Activated CD4-positive, alpha-beta memory T cell treated with anti-CD3 and anti-CD28 coated beads for 36 hours (primary cell): ENCODE measurements around the gene CDR2. TPM values are rescaled to one million over a fixed set of nuclear protein-coding genes. Genes with fewer than 3 reads are reported as not detected.
A peak's percentile ranks its signal among the peaks of the same experiment; 100 is the strongest.

ENCODE experiments used
- CTCF ChIA-PET: fragments of 350-600 bp; sonication (Branson Sonifier 250); formaldehyde crosslinking; loops from one replicate; lab custom pipeline; 2021; ENCODE audit warnings: antibody characterized with exemption, inconsistent platforms; lab: Charles Lee
- POLR2A ChIA-PET: fragments of 350-600 bp; sonication (Branson Sonifier 250); formaldehyde crosslinking; loops from one replicate; lab custom pipeline; 2021; ENCODE audit warnings: antibody characterized with exemption; lab: Charles Lee
- DNase-seq: peaks from one replicate; pipeline ENCODE4 v3.0.0-alpha.2; 2020
- H3K27ac Mint-ChIP-seq: one replicate; pipeline ENCODE4 v1.8.0; 2021; ENCODE audit warnings: mixed read lengths
- H3K27me3 Mint-ChIP-seq: one replicate; pipeline ENCODE4 v1.8.0; 2021; ENCODE audit warnings: mixed read lengths
- H3K36me3 Mint-ChIP-seq: one replicate; pipeline ENCODE4 v1.8.0; 2021; ENCODE audit warnings: mixed read lengths
- H3K4me1 Mint-ChIP-seq: one replicate; pipeline ENCODE4 v1.8.0; 2021; ENCODE audit warnings: low read depth, mixed read lengths
- H3K4me3 Mint-ChIP-seq: one replicate; pipeline ENCODE4 v1.8.0; 2021; ENCODE audit warnings: mild to moderate bottlenecking, mixed read lengths
- H3K9me3 Mint-ChIP-seq: one replicate; pipeline ENCODE4 v1.8.0; 2021; ENCODE audit warnings: mixed read lengths
- intact Hi-C: fragments of 100-400 bp; cut with micrococcal nuclease; formaldehyde crosslinking; loops from one replicate; pipeline ENCODE4 v1.15.1; 2023
- total RNA-seq, 2 experiments: library from RNA; stranded (reverse); gene quantifications; one replicate each; pipeline ENCODE4 v1.2.3, GENCODE V29; 2021

Gene CDR2
- total RNA-seq, 2 experiments from 2014 or later = 44.0 to 44.4 TPM

GRCh38 chr16:22299036-22299435 is 75.4 kb downstream of the CDR2 start:
- peaks cover 1% of the 10 kb centered on the region for H3K27me3 Mint-ChIP-seq
- POLR2A ChIA-PET = interaction anchor here (0.9 to 5.9 kb wide), 7 partner anchors 15 to 346 kb away, joined by 3 to 29 read pairs (median 5); partner anchors contain the start of genes EEF2K and UQCRC2
- CTCF ChIA-PET = interaction anchor here (1.4 to 3.8 kb wide), 6 partner anchors 13 to 221 kb away, joined by 3 to 41 read pairs (median 13); partner anchors contain the start of gene EEF2K
- H3K27ac Mint-ChIP-seq = peak overlapping the region; percentile 97
- H3K36me3 Mint-ChIP-seq = peaks cover 38% of the 10 kb centered on the region
- no peak overlapping the region for H3K4me3 Mint-ChIP-seq
- peaks cover 44% of the 10 kb centered on the region for H3K4me1 Mint-ChIP-seq
- DNase-seq = no peak
- no peaks in the 10 kb centered on the region for H3K9me3 Mint-ChIP-seq
- intact Hi-C loops = loop anchor here (2.0 kb wide), 1 partner anchor 58 kb away; no protein-coding TSS in a partner anchor

DNA sequence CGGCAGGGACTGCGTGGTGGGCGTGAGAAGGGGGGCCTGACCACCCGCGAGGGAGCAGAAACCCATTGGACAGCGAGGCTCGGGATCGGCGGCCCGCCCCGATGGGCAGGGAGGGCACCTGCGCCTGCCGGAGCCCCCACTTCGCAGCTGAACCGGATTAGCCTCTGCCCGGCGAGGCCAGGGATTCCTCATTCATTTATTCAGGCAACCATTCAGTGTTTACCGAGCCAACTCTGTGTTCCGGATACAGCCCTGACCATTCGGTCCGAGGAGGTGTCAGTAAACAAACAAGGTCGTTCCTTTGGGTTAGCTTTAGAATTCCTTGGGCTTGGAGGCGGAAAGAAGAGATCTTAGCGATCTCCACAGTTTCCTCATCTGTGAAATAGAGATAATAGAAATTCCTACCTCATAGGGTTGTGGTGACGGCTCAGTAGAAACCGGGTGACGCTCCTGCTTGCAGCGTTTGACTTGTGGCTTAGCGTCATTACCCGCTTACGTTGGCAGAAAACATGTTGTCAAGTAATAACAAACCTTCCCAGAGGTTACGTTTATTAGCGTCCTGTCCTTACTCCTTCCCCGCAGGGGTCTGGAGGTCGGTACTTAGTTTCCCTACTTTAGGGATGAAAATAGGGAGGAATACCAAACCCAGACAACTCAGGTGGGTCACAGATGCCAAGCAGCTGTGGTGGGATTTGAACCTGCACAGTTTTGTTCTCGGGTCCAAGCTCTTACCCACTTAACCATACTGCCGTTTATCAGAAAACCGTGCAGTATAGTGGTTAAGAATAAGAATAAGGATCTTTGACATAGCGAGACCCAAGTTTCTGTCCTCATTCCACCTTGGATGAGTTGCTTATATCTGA is 76.3 kb downstream of the CDR2 start:
- CTCF ChIA-PET = interaction anchor here (0.9 to 3.8 kb wide), 8 partner anchors 14 to 220 kb away, joined by 3 to 41 read pairs (median 7); partner anchors contain the start of gene EEF2K
- peak; percentile 82 for DNase-seq
- Mint-ChIP-seq H3K4me3 (peak overlapping the region; percentile 94), H3K9me3 (no peaks in the 10 kb centered on the region), H3K36me3 (peaks cover 35% of the 10 kb centered on the region), H3K27ac (peak overlapping the region; percentile 97), H3K4me1 (peaks cover 44% of the 10 kb centered on the region), H3K27me3 (peaks cover 1% of the 10 kb centered on the region)
- POLR2A ChIA-PET = interaction anchor here (0.9 to 5.9 kb wide), 7 partner anchors 16 to 345 kb away, joined by 3 to 29 read pairs (median 5); partner anchors contain the start of genes EEF2K and UQCRC2
- intact Hi-C loops = loop anchor here (1.0 to 2.0 kb wide), 7 partner anchors 57 to 291 kb away; partner anchors contain the start of genes CDR2 and EEF2K

DNA sequence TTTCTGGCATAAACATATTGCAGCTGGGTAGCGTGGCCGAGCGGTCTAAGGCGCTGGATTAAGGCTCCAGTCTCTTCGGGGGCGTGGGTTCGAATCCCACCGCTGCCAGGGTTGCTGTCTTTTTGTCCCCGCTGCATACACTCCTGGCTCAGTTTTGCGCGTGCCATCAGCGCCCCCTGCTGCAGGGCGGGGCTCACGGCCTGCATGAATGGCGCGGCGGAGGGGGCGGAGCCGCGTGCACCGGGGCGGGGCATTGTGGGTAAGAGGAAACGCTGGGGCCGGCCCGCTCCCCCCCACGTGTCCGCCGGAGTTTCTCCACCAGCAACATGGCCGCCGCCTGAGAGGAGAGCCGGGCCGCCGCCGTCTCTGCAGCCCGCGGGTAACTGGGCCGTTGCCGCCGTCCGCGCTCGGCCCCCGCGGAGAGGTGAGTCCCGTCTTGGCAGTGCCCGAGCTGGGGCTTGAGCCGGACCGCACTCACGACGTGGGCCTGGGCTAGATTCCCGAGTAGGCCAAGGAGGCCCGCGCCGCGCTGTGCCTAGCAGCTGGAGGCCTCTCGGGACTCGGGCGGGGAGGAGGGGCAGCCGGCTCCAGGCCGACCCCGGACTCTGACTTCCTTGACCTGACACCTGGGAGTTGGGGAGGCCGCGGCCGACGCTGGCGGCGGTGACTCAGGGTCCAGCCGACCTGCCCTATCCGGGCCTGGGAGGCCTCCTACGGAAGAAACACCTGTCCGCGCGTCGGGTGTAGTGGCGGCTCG is 77.1 kb downstream of the CDR2 start, which contains the start of gene POLR3E:
TSS of gene POLR3E (plus strand) at position 296 of the 757 bp plus-strand sequence. CDS start 5,560 bp downstream, outside the sequence.
- ChIA-PET CTCF (interaction anchor here (0.5 to 3.8 kb wide), 21 partner anchors 20 to 299 kb away, joined by 3 to 41 read pairs (median 4); partner anchors contain the start of gene EEF2K), POLR2A (interaction anchor here (1.3 to 5.9 kb wide), 4 partner anchors 90 to 344 kb away, joined by 5 to 29 read pairs (median 17); partner anchors contain the start of genes EEF2K and UQCRC2)
- DNase-seq = peak; percentile 100
- Mint-ChIP-seq H3K9me3 (no peaks in the 10 kb centered on the region), H3K4me3 (peak within 1 kb of the TSS; percentile 94), H3K27me3 (peaks cover 1% of the 10 kb centered on the region), H3K36me3 (peaks cover 30% of the 10 kb centered on the region), H3K27ac (peak within 1 kb of the TSS; percentile 97), H3K4me1 (peaks cover 40% of the 10 kb centered on the region)
- intact Hi-C loops = loop anchor here (1.0 to 2.0 kb wide), 5 partner anchors 56 to 290 kb away; partner anchors contain the start of gene EEF2K

DNA sequence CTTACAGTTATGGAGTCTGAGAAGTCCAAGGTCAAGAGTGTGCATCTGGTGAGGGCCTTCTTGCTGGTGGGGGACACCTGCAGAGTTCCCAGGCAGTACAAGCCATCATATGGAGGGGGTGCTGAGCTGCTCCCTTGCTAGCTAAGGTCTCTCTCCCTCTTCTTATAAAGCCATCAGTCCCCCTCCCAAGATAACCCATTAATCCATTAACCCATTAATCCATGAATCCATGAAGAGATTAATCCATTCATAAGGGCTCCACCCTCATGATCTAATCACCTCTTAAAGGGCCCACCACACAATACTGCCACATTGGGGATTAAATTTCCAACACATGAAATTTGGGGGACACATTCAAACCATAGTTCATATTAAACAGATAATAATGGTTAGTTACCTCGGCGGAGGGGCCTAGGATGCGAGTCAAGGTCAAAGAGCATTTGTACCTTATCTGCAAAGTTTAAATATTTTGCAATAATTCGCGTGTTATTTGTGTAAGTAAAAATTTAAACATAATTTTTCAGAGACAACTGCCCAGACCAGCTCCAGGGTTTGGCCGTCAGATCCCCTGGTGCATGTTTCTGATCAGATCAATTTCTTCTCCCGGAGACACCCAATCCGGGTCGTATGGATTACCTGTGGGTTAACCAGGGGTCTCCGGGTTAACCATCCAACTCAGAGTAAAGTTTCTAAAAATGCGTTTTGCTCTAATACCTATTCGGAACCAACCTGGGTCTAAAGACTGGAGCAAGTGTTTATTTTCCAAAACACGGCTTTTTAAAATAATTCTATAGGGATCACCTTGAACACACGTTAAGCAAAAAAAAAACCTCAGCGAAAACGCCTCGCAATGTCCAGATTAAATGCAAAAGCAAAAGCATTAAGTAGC is 78.0 kb downstream of the CDR2 start:
- intact Hi-C loops = loop anchor here (1.0 to 2.0 kb wide), 5 partner anchors 56 to 290 kb away; partner anchors contain the start of gene EEF2K
- Mint-ChIP-seq H3K4me3 (peak overlapping the region; percentile 94), H3K27ac (peak overlapping the region; percentile 97), H3K36me3 (peaks cover 26% of the 10 kb centered on the region), H3K9me3 (no peaks in the 10 kb centered on the region), H3K27me3 (peaks cover 1% of the 10 kb centered on the region), H3K4me1 (peaks cover 35% of the 10 kb centered on the region)
- CTCF ChIA-PET = interaction anchor here (0.5 to 3.1 kb wide), 16 partner anchors 21 to 298 kb away, joined by 3 to 18 read pairs (median 4); partner anchors contain the start of gene EEF2K
- POLR2A ChIA-PET = interaction anchor here (2.8 to 5.9 kb wide), 2 partner anchors 89 to 105 kb away, joined by 28 to 29 read pairs; partner anchors contain the start of gene EEF2K
- DNase-seq = peak; percentile 18

Other genes starting within 250 kb of the CDR2 start
- under 1 TPM; 0.10 to 0.12 TPM for gene SDR42E2, start 212.1 kb downstream of the CDR2 start, total RNA-seq
- 10 to 100 TPM; 23.0 to 24.1 TPM for gene EEF2K, start 168.3 kb downstream of the CDR2 start, total RNA-seq
- 10 to 100 TPM; 75.0 to 80.3 TPM for gene POLR3E, start 77.2 kb downstream of the CDR2 start, total RNA-seq
- 100 to 1,000 TPM; 122 to 132 TPM for gene NPIPB5, start 136.3 kb upstream of the CDR2 start, total RNA-seq